Measurements from ENCODE around the gene PARD3.

The PARD3 gene

GRCh38 chr10:34113504-34114225, 701.4 kb downstream of the PARD3 start:
- Histone ChIP-seq H3K9me2 (replicated peaks; ENCODE audit: insufficient read depth, low read length) (no peaks in the 10 kb centered on the region), H2AFZ (ENCODE audit: low read depth, low read length, severe bottlenecking) (no peak overlapping the region), H3F3A (ENCODE audit: insufficient read depth) (no peaks in the 10 kb centered on the region), H3K4me2 (ENCODE audit: low read depth, low read length, poor library complexity, severe bottlenecking) (no peak overlapping the region), H3K4me3 (ENCODE audit: insufficient read depth, low read length, poor library complexity, severe bottlenecking) (no peak overlapping the region), H4K20me1 (ENCODE audit: low read depth, low read length) (no peaks in the 10 kb centered on the region), H3K27me3 (ENCODE audit: low read length) (no peaks in the 10 kb centered on the region), H3K79me2 (ENCODE audit: insufficient read depth, low read length) (no peaks in the 10 kb centered on the region), H3K27ac (ENCODE audit: low read depth, low read length) (no peak overlapping the region), H3K9ac (ENCODE audit: low read length) (no peak overlapping the region), H3K9me3 (ENCODE audit: insufficient read depth, low read length) (no peaks in the 10 kb centered on the region), H3K36me3 (ENCODE audit: low read length) (no peaks in the 10 kb centered on the region)
- TF ChIP-seq CTCF (IDR thresholded peaks at IDR 0.05; ENCODE audit: insufficient read depth, low read length, poor library complexity, severe bottlenecking) (no peak), EZH2phosphoT487 (conservative IDR thresholded peaks at IDR 0.05; ENCODE audit: low read length) (no peak)

- Histone ChIP-seq H3K27me3 (ENCODE audit: low read length) (no peaks in the 10 kb centered on the region), H3F3A (ENCODE audit: insufficient read depth) (no peaks in the 10 kb centered on the region), H2AFZ (ENCODE audit: low read depth, low read length, severe bottlenecking) (no peak overlapping the region), H3K9ac (ENCODE audit: low read length) (no peak overlapping the region), H3K9me2 (replicated peaks; ENCODE audit: insufficient read depth, low read length) (no peaks in the 10 kb centered on the region), H4K20me1 (ENCODE audit: low read depth, low read length) (no peaks in the 10 kb centered on the region), H3K4me2 (ENCODE audit: low read depth, low read length, poor library complexity, severe bottlenecking) (no peak overlapping the region), H3K27ac (ENCODE audit: low read depth, low read length) (no peak overlapping the region), H3K4me3 (ENCODE audit: insufficient read depth, low read length, poor library complexity, severe bottlenecking) (no peak overlapping the region), H3K79me2 (ENCODE audit: insufficient read depth, low read length) (no peaks in the 10 kb centered on the region), H3K36me3 (ENCODE audit: low read length) (no peaks in the 10 kb centered on the region), H3K9me3 (ENCODE audit: insufficient read depth, low read length) (no peaks in the 10 kb centered on the region)
- TF ChIP-seq EZH2phosphoT487 (conservative IDR thresholded peaks at IDR 0.05; ENCODE audit: low read length): no peak
- no peak for TF ChIP-seq CTCF (IDR thresholded peaks at IDR 0.05; ENCODE audit: insufficient read depth, low read length, poor library complexity, severe bottlenecking)
Measured at GRCh38 chr10:34112171-34112782, 702.8 kb downstream of the PARD3 start.

- no peaks in the 10 kb centered on the region for H3F3A ChIP-seq (ENCODE audit: insufficient read depth)
- no peaks in the 10 kb centered on the region for H3K79me2 ChIP-seq (ENCODE audit: insufficient read depth, low read length)
- no peaks in the 10 kb centered on the region for H3K27me3 ChIP-seq (ENCODE audit: low read length)
- no peaks in the 10 kb centered on the region for H3K36me3 ChIP-seq (ENCODE audit: low read length)
- no peak overlapping the region for H3K4me3 ChIP-seq (ENCODE audit: insufficient read depth, low read length, poor library complexity, severe bottlenecking)
- H3K9me2 ChIP-seq (replicated peaks; ENCODE audit: insufficient read depth, low read length): no peaks in the 10 kb centered on the region
- H3K9ac ChIP-seq (ENCODE audit: low read length): no peak overlapping the region
- no peaks in the 10 kb centered on the region for H3K9me3 ChIP-seq (ENCODE audit: insufficient read depth, low read length)
- H4K20me1 ChIP-seq (ENCODE audit: low read depth, low read length): no peaks in the 10 kb centered on the region
- TF ChIP-seq CTCF (IDR thresholded peaks at IDR 0.05; ENCODE audit: insufficient read depth, low read length, poor library complexity, severe bottlenecking): no peak
- no peak for TF ChIP-seq EZH2phosphoT487 (conservative IDR thresholded peaks at IDR 0.05; ENCODE audit: low read length)
- H3K4me2 ChIP-seq (ENCODE audit: low read depth, low read length, poor library complexity, severe bottlenecking): no peak overlapping the region
- H3K27ac ChIP-seq (ENCODE audit: low read depth, low read length): no peak overlapping the region
- no peak overlapping the region for H2AFZ ChIP-seq (ENCODE audit: low read depth, low read length, severe bottlenecking)
Measured at GRCh38 chr10:34111179-34111578, 703.9 kb downstream of the PARD3 start.
